Left colon (tissue), 2 donors: ENCODE data around the gene SORT1. TPM values are rescaled to one million over a fixed set of nuclear protein-coding genes. Genes with fewer than 3 reads are reported as not detected.

ENCODE experiments used
- ATAC-seq: fragments of 200-7000 bp; cut with Tn5 transposase; one replicate; pipeline ENCODE4 v1.9.1; 2020; ENCODE audit warnings: mild to moderate bottlenecking, moderate library complexity
- DNase-seq, 2 donors: peaks; one replicate each; pipeline ENCODE4 v3.0.0-alpha.2; 2020
- intact Hi-C, 2 donors: fragments of 100-400 bp; cut with DNase I in 1 of 2; cut with micrococcal nuclease in 1 of 2; formaldehyde crosslinking; loops; one replicate each; pipeline versions ENCODE4 v1.11.2 to v1.14.0; 2022; cut with DNase I, micrococcal nuclease
- total RNA-seq, 2 donors: library from RNA; stranded (reverse); fragmentation: NEBNext Ultra II Directional; extraction: Animal tissue kit (Norgen Biotek cat#: 25700); gene quantifications; one replicate each; pipeline ENCODE4 v1.2.1, GENCODE V29; 2021
- donor health status: DM: no; HTN: no; CAD: no.
- donor health status: DM: yes; HTN: yes; CAD: no.

SORT1 gene
- total RNA-seq, 2 donors from 2014 or later, result 123 to 124 TPM

- intact Hi-C loops, result no loop called here
- ATAC-seq, result peak; percentile 79
- DNase-seq, result no peak
Measured at GRCh38 chr1:109357616-109358015, 40.1 kb downstream of the SORT1 start.

DNA sequence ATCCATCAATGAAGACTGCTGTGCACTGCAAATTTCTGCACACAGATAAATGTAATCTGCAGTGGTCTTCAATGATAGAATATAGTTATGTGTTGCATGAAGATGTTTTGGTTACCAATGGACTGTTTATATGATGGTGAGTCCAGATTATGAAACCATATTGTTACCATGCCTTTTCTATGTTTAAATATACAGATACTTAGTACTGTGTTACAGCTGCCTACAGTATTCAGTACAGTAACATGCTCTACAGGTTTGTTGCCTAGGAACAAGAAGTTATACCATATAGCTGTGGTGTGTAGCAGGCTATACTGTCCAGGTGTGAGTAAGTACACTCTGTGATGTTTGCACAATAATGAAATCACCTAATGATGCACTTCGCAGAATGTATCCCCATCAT, 40.8 kb downstream of the SORT1 start:
- no peak for DNase-seq
- intact Hi-C loops, result no loop called here
- ATAC-seq, result no peak

GRCh38 chr1:109356505-109356904, 41.2 kb downstream of the SORT1 start:
- DNase-seq (no peak), ATAC-seq (no peak)
- intact Hi-C loops, result no loop called here

DNA sequence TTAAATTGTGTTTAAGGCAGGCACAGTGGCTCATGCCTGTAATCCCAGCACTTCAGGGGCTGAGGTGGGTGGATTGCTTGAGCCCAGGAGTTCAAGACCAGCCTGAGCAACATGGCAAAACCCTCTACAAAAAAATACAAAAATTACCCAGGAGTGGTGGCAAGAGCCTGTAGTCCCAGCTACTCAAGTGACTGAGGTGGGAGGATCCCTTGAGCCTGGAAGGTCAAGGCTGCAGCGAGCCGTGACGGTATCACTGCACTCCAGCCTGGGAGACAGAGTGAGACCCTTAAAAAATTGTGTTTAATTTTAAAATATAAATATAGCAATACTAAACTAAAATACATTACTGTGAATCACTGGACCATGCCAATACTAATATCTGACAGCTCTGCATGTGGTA, 42.8 kb downstream of the SORT1 start:
- intact Hi-C loops, result no loop called here

GRCh38 chr1:109351457-109351856, 46.3 kb downstream of the SORT1 start:
- ATAC-seq, result peak; percentile 96
- DNase-seq, result peak; percentile 30 to 65
- intact Hi-C loops, result no loop called here

More for the DNA sequence above, 42.8 kb downstream of the SORT1 start:
- ATAC-seq (no peak), DNase-seq (no peak)

DNA sequence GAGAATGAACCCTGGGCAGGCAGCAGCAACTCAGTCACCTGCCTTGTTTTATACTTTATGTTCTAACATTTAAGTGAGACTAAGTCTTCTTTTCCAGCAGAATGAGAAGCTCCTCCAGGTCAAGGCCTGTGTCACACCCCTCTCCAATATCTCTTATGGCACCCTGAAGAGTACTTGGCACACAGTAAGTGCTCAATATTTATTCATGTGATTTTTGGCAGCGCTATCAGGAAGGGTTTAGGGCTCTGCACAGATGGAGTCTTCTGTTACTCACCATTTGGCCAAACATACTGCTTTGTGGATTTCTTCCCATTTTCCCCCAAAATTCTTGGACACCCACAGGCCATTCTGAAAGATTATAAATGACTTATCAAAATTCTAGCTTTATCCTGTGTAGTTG, 47.1 kb downstream of the SORT1 start:
- ATAC-seq, result peak; percentile 32
- no peak for DNase-seq
- intact Hi-C loops, result no loop called here

DNA sequence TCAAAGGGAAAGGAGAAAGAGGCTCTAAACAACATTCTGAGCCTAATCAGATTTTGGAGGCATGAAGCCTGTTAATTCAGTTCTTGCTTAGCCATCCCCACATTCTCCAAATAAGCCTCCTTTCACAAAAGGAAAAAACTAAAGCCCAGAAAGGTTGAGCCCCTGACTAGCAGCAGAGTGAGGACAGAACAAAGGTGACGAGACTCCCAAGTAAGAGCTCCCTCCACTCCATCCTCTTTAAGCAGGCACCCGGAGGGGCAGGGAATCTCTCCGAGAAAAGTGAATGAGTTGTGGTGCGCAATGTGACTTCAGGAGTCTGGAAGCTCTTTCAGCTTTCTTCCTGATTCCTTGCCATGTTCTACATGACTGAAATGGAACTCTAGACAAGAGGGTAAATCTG, 47.5 kb downstream of the SORT1 start:
- DNase-seq, result no peak
- ATAC-seq, result no peak
- intact Hi-C loops, result no loop called here

GRCh38 chr1:109347511-109347910, 50.2 kb downstream of the SORT1 start:
- DNase-seq (no peak), ATAC-seq (no peak)
- intact Hi-C loops, result no loop called here

DNA sequence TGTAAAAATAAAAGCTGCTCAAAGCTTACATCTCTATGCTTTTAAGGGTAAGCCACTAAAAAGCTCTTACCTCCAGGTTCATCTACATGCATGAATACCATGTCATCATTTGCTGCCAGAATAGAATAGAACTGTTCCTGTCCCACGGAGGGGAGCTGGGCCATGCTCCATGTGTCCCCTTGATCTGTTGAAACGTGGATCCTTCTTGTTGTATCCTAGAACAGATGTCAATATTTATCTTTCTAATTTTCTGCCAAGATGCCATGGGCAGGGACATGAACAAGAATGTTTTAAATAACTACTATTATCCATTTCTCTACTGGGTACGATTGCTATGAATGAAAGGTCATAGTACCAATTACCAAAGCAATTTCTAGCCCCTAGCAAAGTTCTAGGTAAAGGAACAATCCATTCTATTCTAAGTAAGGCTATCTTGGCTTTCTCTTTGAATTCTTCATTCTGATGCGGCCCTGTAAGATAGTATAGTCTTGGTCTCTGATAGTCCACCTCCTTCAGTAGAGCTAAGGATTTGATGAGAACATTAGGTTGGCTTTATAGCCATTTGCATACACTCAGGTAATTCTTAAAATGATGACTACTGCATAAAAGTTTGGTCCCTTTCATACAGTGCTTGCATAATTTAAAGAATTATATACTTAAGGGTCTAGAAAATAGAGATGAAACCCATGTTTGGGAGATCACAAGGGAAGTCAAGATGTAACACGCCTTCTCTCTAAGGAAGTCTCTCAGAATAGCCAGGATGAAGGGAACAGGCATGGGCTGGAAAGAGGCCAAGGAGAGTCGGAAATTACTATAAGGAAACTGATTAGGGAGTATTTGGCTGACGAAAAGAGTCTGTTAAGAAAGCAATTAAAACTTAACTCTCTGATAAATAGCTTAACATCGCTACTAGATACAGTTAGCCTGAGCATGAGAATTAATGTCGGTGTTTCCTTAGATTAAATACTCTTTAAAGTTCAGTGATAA, 55.5 kb downstream of the SORT1 start:
- peak; percentile 58 for ATAC-seq
- no peak for DNase-seq
- intact Hi-C loops, result no loop called here

- DNase-seq (no peak), ATAC-seq (no peak)
- intact Hi-C loops, result no loop called here
Measured at GRCh38 chr1:109338608-109339007, 59.1 kb downstream of the SORT1 start.

DNA sequence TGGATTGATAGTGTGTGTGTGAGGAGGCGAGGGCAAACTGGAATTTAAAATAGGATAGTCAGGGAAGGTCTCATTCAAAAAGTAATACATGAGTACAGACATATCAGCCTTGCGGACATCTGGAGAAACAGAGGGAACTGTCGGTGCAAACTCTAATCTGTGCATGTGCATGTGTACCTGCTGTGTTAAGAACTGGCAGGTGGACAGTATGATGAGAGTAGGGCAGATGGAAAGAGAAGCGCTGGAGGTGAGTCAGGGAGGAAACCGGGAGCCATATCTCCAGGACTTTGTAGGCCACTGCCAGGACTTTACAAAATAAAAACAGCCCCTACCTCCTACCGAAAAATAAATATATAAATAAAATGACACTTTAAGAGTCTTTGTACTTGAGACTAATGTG, 59.6 kb downstream of the SORT1 start:
- no peak for ATAC-seq
- intact Hi-C loops, result no loop called here

DNA sequence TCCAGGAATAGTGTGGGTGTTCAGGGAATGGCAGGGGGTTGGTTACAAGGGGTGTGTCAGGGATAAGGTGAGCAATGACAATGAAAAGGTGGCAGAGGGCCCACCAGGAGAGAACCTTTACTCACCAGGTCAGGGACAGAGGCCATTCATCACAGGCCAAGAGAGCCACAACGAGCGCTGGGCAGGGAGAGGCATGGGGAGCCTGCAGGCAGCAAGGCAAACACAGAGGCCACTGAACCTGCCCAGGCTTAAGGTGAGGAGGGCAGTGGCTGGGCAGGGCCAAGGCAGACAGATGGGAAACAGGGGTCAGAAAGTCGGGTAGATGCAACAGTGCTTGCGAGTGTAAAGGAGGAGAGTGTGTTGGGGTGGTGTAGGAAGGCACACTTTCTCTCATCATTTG, 62.6 kb downstream of the SORT1 start:
- no peak for ATAC-seq
- DNase-seq, result no peak
- intact Hi-C loops, result no loop called here

More for the DNA sequence above, 59.6 kb downstream of the SORT1 start:
- no peak for DNase-seq

GRCh38 chr1:109331113-109331512, 66.6 kb downstream of the SORT1 start:
- intact Hi-C loops, result no loop called here
- ATAC-seq (no peak), DNase-seq (no peak)

DNA sequence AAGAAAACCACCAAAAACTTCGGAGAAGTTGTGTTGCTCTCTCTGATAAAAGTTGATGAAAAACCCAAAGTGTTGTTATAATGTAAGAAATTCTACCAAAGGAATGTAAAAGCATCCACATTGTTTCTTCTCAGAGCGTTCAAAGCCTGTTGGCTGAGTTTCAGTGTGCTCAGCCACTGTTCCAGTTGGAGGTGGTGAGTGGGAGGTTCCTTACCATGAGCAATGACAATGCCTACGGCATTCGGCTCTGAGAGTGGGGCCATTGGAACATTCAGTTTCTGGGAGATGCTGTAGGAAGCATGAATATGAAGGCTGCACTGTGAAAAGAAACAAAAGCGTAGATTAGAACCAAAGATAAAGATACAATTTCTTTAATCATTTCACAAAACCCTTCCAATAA, 70.4 kb downstream of the SORT1 start:
- no peak for DNase-seq
- no peak for ATAC-seq
- intact Hi-C loops, result no loop called here

GRCh38 chr1:109322974-109323373, 74.7 kb downstream of the SORT1 start:
- ATAC-seq (no peak), DNase-seq (no peak)
- intact Hi-C loops, result no loop called here

DNA sequence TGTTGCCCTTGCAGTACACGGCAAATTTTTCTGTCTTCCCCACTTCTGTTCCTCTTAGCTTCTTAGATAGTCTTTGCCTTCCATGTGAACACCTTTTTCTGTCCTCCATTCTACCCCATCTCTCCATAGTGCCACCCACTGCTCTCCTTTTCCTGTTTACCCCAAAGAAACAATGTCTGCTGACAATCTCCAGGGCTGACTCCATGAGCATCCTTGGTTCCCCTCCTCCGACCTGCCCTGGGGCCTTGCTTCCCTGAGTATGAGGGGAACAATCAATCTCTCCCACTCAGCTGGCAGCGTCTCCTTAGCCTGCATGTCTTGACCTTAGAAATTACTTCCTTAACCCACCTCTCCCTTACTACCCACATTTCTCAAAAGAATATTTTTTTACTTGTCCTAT, 78.6 kb downstream of the SORT1 start:
- intact Hi-C loops, result no loop called here
- no peak for DNase-seq
- no peak for ATAC-seq

DNA sequence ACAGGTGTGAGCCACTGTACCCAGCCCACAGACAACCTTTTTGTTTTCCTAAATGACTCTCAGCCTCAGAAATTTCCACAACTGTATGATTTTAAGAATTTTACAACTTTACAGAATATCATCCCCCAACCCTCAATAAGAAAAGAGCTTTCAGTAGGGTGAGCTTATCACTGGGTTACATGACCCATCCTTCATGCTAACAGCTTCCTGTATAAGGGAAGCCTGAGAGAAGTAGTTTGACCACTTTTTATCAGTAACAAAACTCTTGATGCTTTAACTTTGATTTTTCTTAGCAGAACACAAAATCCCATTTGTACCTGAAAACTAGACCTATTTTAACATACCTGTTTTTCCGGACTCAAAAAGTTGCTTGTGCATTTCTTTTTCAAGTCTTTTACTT, 81.2 kb downstream of the SORT1 start:
- DNase-seq (no peak), ATAC-seq (no peak)
- intact Hi-C loops, result no loop called here

- DNase-seq, result no peak
- no peak for ATAC-seq
- intact Hi-C loops, result no loop called here
Measured at GRCh38 chr1:109315288-109315687, 82.4 kb downstream of the SORT1 start.

DNA sequence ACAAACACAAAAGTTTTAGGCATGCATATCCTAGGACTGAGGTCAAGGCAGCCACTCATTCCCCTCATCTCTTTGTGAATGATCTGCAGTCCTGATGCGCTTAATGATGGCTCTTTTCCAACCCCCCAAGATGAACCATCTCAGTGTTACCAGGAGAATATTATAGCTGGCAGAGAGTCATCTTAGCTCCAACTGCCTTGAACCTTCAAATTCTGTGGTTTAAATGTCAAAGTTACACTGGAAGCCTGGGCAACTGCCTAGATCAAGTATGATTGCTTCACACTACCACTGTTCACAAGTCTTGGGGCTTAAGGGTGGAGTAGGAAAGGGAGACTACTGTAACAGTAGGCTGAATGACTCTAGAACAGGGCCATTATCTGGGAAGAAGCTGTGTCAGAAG, 82.9 kb downstream of the SORT1 start:
- intact Hi-C loops, result no loop called here
- ATAC-seq (no peak), DNase-seq (no peak)

DNA sequence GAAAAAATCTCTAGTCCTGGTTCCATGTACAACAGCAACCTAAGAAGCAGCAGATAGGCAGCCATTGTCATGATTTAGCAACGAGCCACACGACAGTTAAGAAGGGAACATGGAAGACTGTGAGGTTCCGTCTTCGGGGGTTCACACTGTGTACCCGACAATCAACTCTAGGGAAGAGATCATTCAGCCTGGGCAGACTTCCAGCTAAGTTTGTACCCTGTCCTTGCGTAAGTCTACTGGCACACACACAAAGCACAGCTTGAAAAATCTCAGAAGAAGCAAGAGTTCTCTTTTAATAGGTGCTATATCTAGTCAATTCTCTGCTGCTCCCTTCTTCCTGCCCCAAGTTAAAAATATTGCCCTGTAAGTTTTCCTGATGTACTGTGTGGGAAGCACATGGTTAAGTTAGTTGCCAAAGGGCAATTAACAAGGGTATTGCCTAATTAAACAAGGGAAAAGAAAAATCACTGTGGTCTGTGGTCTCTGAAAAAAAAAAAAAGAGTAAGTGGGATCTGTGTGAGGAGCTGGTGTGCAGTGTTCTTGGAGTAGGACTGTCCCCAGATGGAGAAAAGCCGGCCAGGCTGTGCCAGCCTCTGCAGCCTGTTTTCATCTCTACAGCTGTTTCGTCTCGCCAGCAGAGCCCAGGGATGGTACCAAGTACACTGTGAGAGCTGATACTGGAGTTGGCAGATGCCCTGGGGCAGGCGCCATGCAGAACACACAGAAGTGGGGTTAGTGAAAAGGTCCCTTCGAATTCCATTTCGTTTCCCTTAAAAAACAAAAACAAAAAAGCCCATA, 84.5 kb downstream of the SORT1 start:
- intact Hi-C loops, result no loop called here
- DNase-seq, result no peak
- no peak for ATAC-seq
